ENCODE results near the gene STIP1.
A peak's percentile ranks its signal among the peaks of the same experiment; 100 is the strongest.

STIP1 gene

DNA sequence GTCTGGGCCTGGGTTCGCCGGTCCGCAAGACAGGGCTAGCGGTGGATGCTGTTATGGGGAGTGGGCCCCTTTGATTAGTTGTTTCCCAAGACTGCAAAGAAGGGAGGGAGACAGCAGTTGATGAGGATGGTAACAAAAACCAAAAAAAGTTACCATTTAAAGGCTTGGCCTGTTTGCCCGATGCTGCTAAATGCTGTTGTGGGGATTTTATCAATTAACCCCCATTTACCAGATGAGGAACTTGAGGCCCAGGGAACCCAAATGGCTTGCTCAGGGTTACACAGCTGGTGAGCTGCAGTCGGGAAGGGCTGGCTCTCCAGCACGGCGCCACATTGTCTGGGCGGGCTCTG, 36.7 kb downstream of the STIP1 start:
- no peak for DNase-seq (ENCODE audit: low read depth in 2 of 2)

DNA sequence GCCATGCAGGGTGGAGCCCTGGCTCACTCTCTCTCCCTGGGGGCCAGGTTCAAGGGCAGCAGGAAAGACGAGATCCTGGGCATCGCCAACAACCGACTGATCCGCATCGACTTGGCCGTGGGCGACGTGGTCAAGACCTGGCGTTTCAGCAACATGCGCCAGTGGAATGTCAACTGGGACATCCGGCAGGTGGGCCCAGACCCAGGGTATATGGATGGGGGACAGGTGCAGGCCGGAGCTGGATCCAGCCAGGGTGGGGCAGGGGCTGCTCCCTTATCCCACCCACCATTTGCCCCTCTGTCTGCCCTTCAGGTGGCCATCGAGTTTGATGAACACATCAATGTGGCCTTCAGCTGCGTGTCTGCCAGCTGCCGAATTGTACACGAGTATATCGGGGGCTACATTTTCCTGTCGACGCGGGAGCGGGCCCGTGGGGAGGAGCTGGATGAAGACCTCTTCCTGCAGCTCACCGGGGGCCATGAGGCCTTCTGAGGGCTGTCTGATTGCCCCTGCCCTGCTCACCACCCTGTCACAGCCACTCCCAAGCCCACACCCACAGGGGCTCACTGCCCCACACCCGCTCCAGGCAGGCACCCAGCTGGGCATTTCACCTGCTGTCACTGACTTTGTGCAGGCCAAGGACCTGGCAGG, 37.2 kb downstream of the STIP1 start:
- no peak for DNase-seq (ENCODE audit: low read depth in 2 of 2)

GRCh38 chr11:64224151-64224890, 38.4 kb downstream of the STIP1 start:
- no peak for DNase-seq (ENCODE audit: low read depth in 2 of 2)

- DNase-seq (ENCODE audit: low read depth in 2 of 2): no peak
Measured at GRCh38 chr11:64224891-64225607, 39.1 kb downstream of the STIP1 start.

GRCh38 chr11:64225608-64226506, 39.9 kb downstream of the STIP1 start, which contains the start of the genes NUDT22 and TRPT1:
Gene NUDT22 (plus strand): TSS chr11:64226274. CDS start chr11:64226653, 379 bp downstream.
Gene TRPT1 (minus strand): TSS chr11:64226186. CDS start chr11:64225860, 326 bp downstream.
- DNase-seq (ENCODE audit: low read depth in 2 of 2): peak; percentile 86 to 89

DNA sequence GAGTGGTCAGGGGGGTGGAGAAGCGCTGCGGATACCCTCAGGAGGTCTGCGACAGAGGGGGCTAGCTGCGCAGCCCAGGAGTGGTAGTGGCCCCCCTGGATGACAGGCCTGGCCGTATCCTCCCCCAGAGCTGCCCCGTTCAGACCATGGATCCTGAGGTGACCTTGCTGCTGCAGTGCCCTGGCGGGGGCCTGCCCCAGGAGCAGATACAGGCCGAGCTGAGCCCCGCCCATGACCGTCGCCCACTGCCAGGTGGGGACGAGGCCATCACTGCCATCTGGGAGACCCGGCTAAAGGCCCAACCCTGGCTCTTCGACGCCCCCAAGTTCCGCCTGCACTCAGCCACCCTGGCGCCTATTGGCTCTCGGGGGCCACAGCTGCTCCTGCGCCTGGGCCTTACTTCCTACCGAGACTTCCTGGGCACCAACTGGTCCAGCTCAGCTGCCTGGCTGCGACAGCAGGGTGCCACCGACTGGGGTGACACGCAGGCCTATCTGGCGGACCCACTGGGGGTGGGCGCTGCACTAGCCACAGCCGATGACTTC, 40.6 kb downstream of the STIP1 start:
- no peak for DNase-seq (ENCODE audit: low read depth in 2 of 2)

GRCh38 chr11:64227405-64227956, 41.5 kb downstream of the STIP1 start:
- DNase-seq (ENCODE audit: low read depth in 2 of 2): no peak

DNA sequence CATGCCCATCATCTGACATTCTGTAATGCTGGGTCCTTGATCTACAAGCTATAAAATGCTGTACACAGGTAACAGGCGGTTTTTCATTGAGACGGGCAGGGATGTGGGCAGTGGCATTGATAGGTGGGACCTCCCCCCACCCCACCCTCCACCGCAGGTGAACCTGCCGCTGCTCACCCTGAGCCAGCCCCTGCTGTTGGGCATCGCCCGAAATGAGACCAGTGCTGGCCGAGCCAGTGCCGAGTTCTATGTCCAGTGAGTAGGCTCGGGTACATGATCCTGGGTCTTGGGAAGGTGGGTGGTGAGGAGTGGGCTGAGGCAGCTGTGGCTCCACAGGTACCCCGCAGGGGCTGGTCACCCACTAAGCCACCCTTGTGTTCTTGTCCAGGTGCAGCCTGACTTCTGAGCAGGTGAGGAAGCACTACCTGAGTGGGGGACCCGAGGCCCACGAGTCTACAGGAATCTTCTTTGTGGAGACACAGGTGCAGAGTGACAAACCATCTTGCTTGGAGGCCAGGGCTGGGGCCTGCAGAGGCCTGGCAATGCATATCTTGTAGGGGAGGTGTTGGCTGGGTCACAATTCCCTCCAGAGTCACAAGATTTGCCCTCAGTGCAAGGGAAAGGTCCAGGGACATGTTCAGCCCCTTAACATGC, 43.2 kb downstream of the STIP1 start:
- no peak for DNase-seq (ENCODE audit: low read depth in 2 of 2)

DNA sequence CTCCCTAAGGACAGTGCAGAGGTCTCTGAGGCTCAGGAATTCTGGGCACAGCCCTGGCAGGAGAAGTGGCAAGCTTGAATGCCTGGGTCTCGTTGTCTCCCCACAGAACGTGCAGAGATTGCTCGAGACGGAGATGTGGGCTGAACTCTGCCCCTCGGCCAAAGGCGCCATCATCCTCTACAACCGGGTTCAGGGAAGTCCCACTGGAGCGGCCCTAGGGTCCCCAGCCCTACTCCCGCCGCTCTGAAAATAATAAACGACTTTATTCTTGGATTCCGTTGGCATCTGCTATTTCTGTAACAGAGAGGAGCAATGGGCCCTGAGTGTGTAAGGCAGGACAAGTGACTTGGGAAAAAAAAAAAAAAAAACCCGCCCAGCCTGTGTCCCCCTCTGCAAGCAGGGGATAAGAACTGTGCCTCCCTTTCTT, 43.8 kb downstream of the STIP1 start:
- DNase-seq (ENCODE audit: low read depth in 2 of 2): no peak

GRCh38 chr11:64230171-64230984, 44.4 kb downstream of the STIP1 start, which contains the start of gene DNAJC4:
Gene DNAJC4 (plus strand): TSS chr11:64230548. CDS start chr11:64230855, 307 bp downstream.
- peak in 1 of 2 donors; percentile 71 for DNase-seq (ENCODE audit: low read depth in 2 of 2)

DNA sequence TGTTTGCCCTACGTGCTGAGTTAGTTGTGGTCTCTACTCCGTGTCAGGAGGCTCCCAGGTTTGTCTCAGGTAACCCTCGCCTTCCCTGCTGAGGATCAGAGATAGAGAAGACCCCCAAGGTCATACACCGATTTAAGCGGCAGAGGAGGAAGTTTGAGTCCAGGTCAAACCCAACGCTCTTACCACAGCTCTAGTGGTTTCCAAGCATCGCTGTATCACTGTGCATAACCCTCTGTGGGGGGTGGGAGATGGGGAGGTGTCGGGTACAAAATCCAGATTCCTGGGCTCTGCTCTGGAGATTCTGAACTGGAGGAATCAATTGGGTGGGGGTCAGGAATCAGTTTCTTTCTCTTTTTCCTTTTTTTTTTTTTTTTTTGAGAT, 45.0 kb downstream of the STIP1 start:
- DNase-seq (ENCODE audit: low read depth in 2 of 2): no peak

GRCh38 chr11:64231546-64231945, 45.6 kb downstream of the STIP1 start:
- no peak for DNase-seq (ENCODE audit: low read depth in 2 of 2)

GRCh38 chr11:64232182-64232966, 46.4 kb downstream of the STIP1 start:
- DNase-seq (ENCODE audit: low read depth in 2 of 2): no peak

DNA sequence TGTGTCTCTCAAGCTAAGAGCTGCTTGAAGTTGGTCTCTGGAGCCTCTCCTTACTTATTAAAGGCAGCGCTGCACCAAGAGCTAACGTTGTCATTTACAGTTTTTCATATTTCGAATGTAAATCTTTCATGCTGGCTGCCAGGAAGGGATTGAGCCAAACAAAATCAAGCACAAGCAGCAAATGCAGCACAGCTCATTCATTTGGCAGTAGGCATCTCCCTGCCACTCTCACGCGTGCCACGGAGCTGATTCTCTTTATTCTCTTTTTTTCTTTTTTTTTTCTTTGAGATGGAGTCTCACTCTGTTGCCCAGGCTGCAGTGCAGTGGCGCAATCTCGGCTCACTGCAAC, 47.0 kb downstream of the STIP1 start:
- DNase-seq (ENCODE audit: low read depth in 2 of 2): no peak

DNA sequence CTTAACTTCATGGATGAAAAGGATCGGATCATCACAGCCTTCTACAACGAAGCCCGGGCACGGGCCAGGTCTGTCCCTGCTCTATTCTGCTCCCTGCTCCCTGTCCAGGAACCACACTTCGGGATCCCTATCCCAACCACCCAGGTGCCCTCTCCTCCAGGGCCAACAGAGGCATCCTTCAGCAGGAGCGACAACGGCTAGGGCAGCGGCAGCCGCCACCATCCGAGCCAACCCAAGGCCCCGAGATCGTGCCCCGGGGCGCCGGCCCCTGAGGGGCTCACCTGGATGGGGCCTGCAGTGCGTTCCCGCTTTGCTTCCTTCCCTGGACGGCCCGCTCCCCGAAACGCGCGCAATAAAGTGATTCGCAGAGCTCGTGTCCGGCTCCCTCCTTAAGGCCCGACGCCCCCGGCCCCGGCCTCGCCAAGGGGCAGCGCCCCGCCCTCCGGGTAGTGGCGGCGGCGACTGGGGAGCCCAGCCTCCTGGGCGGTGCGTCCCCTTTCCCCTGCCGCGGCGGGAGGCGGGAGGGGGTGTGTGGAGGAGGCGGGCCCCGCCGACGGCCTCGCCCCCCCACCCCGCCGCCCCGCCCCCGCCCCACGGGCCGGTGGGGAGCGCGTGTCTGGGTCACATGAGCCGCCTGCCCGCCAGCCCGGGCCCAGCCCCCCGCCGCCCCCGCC, 48.1 kb downstream of the STIP1 start, which contains the start of gene VEGFB:
TSS of gene VEGFB (plus strand) at position 672 of the 674 bp plus-strand sequence. CDS start 250 bp downstream, outside the sequence.
- DNase-seq (ENCODE audit: low read depth in 2 of 2): no peak

DNA sequence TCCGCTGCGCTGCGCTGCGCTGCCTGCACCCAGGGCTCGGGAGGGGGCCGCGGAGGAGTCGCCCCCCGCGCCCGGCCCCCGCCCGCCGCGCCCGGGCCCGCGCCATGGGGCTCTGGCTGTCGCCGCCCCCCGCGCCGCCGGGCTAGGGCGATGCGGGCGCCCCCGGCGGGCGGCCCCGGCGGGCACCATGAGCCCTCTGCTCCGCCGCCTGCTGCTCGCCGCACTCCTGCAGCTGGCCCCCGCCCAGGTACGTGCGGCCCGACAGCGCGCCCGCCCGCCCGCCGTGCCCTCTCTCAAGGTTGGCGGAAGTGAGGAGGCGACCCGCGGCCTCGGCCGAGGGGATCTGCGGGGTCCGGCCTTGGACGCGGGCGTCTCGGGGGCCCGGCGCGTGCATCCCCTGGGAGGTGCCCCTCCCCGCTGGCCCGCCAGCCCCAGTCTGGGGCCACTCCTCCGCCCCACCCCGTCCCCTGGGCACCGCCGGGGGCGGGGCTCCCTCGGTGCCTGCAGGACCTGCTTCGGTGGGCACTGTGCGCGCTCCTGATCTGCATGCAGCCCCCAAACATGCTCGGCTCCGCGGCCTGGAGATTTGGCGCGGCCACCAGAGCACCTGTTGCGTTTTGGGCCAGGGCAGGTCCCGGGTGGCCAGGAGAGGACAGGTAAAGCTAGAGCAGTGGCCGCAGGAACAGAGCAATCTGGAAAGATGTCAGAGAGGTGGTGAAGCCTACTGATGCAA, 48.8 kb downstream of the STIP1 start:
- no peak for DNase-seq (ENCODE audit: low read depth in 2 of 2)

- no peak for DNase-seq (ENCODE audit: low read depth in 2 of 2)
Measured at GRCh38 chr11:64235437-64236161, 49.6 kb downstream of the STIP1 start.

All from stimulated activated CD8-positive, alpha-beta memory T cell treated with anti-CD3 and anti-CD28 coated beads, Interleukin-7, amount 100 ng/mL, for 1 hour (primary cell).